ENCODE measurements around the gene MPC1L. TPM values are rescaled to one million over a fixed set of nuclear protein-coding genes. Genes with fewer than 3 reads are reported as not detected.

Gene MPC1L
- total and polyA plus RNA-seq, 2 of the 8 experiments (the other 6 are each of a cell fraction or from before 2014, with no cell fraction given) = not detected

DNA sequence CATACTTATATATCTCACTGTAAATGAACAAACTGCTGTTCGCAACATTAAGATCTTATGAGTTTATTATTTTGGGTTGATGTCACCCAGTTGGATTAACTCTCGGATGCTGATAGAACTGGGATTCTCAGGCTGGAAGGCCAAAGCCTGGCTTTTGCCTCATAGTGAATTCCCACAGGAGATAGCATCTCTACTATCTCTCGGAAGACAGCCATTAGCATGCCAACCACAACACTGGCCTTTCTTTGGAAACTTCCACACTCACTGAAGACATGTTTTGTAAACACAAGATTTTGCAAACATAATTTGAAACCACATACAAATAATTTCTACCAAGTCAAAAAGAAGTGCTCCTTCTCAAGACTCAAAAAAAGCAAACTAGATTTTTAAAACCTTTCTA, 46.9 kb upstream of the MPC1L start:
- H3K4me2 ChIP-seq (ENCODE audit: insufficient read depth in 1 of 2, low read depth in 2 of 2, low read length in 2 of 2) = no peak overlapping the region
- no peak overlapping the region for H3K4me3 ChIP-seq (ENCODE audit: extremely low read depth in 1 of 4, insufficient read depth in 2 of 4, low read depth in 3 of 4, low read length in 4 of 4)
- no peak overlapping the region for H3K18ac ChIP-seq (ENCODE audit: extremely low read depth, low read length)
- no peak overlapping the region for H3K23ac ChIP-seq (ENCODE audit: insufficient read length)
- no peak overlapping the region for H3K56ac ChIP-seq (replicated peaks; ENCODE audit: insufficient read length, low read depth, low read length)
- no peak overlapping the region for H2BK15ac ChIP-seq (ENCODE audit: low read length)
- H2BK20ac ChIP-seq (ENCODE audit: low read length) = no peak overlapping the region
- H3K4ac ChIP-seq (replicated peaks; ENCODE audit: insufficient read length, low read depth, low read length) = no peak overlapping the region
- no peaks in the 10 kb centered on the region for H3K23me2 ChIP-seq (ENCODE audit: low read depth, low read length)
- ChIA-PET CTCF (ENCODE audit: partially characterized antibody) (interaction anchor here (0.8 kb wide), 2 partner anchors 18 to 39 kb away, joined by 3 to 4 read pairs; no protein-coding TSS in a partner anchor), POLR2A (ENCODE audit: partially characterized antibody) (no interaction called here)
- no peak overlapping the region for H2AK5ac ChIP-seq (ENCODE audit: low read depth, low read length)
- H2BK12ac ChIP-seq (ENCODE audit: low read depth, low read length) = no peak overlapping the region
- H4K5ac ChIP-seq (ENCODE audit: insufficient read length, low read depth, low read length) = no peak overlapping the region
- H3K79me1 ChIP-seq (ENCODE audit: low read depth, low read length) = no peaks in the 10 kb centered on the region
- H3K27ac ChIP-seq (ENCODE audit: low read depth, low read length) = no peak overlapping the region
- H4K8ac ChIP-seq (ENCODE audit: extremely low read depth, insufficient read depth, low read length) = no peak overlapping the region
- no peaks in the 10 kb centered on the region for H3K27me3 ChIP-seq (replicated peaks in 1 of 4; ENCODE audit: control insufficient read depth in 3 of 4, extremely low read depth in 1 of 4, insufficient read depth in 3 of 4, low read length in 3 of 4)
- no peaks in the 10 kb centered on the region for H3K9me3 ChIP-seq (ENCODE audit: insufficient read depth in 2 of 2, low read depth in 1 of 2, low read length in 1 of 2)
- peaks cover 0 to under 1% of the 10 kb centered on the region in 2 experiments; a peak in 1 of 4 replicates for H3K79me2 ChIP-seq (ENCODE audit: control insufficient read depth in 1 of 2, insufficient read depth in 2 of 2, low read length in 2 of 2)
- WGBS, 2 experiments (ENCODE audit: extremely low coverage in 1 of 2, insufficient coverage in 1 of 2, insufficient read length in 1 of 2, insufficient replicate concordance in 2 of 2, low coverage in 1 of 2, low lambda C conversion rate in 2 of 2, missing lambda C conversion rate in 1 of 2) = 93% methylated on average over 3 of the region's 3 CpGs; no CpG with 5 or more reads in 1 of the 2 experiments
- no peak overlapping the region for H3K14ac ChIP-seq (ENCODE audit: insufficient read length)
- DNase-seq (ENCODE audit: low read depth in 1 of 2, low spot score in 2 of 2) (no peak), FAIRE-seq (no peak)
- no peak overlapping the region for H2BK120ac ChIP-seq (replicated peaks; ENCODE audit: low read depth, low read length)
- H3K4me1 ChIP-seq (replicated peaks in 1 of 4; ENCODE audit: control insufficient read depth in 3 of 4, insufficient read depth in 4 of 4, low read length in 3 of 4) = no peaks in the 10 kb centered on the region
- H3K36me3 ChIP-seq (ENCODE audit: control insufficient read depth in 2 of 4, insufficient read depth in 4 of 4, low read length in 3 of 4) = no peaks in the 10 kb centered on the region
- no peak overlapping the region for H3K9ac ChIP-seq (replicated peaks in 1 of 4; ENCODE audit: extremely low read depth in 1 of 4, low read depth in 3 of 4, low read length in 3 of 4)
- H2AFZ ChIP-seq (ENCODE audit: low read length) = no peak overlapping the region
- H2BK5ac ChIP-seq (ENCODE audit: low read depth, low read length) = no peak overlapping the region
- no peak overlapping the region for H4K91ac ChIP-seq (replicated peaks; ENCODE audit: insufficient read length, low read length)
- H4K20me1 ChIP-seq (replicated peaks in 1 of 2; ENCODE audit: control insufficient read depth in 1 of 2, insufficient read depth in 2 of 2, low read length in 2 of 2) = no peaks in the 10 kb centered on the region
- TF ChIP-seq PHF8 (conservative IDR thresholded peaks at IDR 0.05; ENCODE audit: low read depth, low read length) (no peak), CREB1 (IDR thresholded peaks at IDR 0.05) (no peak), BRCA1 (IDR thresholded peaks at IDR 0.05; ENCODE audit: low read depth, low read length) (no peak), TCF12 (IDR thresholded peaks at IDR 0.05; ENCODE audit: low read depth, low read length) (no peak), CBX5 (IDR thresholded peaks at IDR 0.05; ENCODE audit: low read depth, low read length) (no peak), SUZ12 (IDR thresholded peaks at IDR 0.05; ENCODE audit: low read length) (no peak), RBBP5 (IDR thresholded peaks at IDR 0.05; ENCODE audit: borderline replicate concordance, low read depth, low read length) (no peak), SRF (IDR thresholded peaks at IDR 0.05; ENCODE audit: low read depth, low read length) (no peak), CHD2 (IDR thresholded peaks at IDR 0.05; ENCODE audit: low read length) (no peak), RNF2 (IDR thresholded peaks at IDR 0.05; ENCODE audit: borderline replicate concordance, low read depth, low read length, missing control alignments, poor library complexity, severe bottlenecking) (no peak), POLR2AphosphoS5 (IDR thresholded peaks at IDR 0.05; ENCODE audit: low read depth, low read length) (no peak)
- TF ChIP-seq, protein P1, sequence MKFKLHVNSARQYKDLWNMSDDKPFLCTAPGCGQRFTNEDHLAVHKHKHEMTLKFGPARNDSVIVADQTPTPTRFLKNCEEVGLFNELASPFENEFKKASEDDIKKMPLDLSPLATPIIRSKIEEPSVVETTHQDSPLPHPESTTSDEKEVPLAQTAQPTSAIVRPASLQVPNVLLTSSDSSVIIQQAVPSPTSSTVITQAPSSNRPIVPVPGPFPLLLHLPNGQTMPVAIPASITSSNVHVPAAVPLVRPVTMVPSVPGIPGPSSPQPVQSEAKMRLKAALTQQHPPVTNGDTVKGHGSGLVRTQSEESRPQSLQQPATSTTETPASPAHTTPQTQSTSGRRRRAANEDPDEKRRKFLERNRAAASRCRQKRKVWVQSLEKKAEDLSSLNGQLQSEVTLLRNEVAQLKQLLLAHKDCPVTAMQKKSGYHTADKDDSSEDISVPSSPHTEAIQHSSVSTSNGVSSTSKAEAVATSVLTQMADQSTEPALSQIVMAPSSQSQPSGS (IDR thresholded peaks at IDR 0.05; ENCODE audit: low read length) = no peak
